A549 treated with Mapracorat at 1 μM for 4 hours (cell line): ENCODE measurements around the gene USP27X. TPM values are rescaled to one million over a fixed set of nuclear protein-coding genes. Genes with fewer than 3 reads are reported as not detected.

Source experiments
- total RNA-seq: library from RNA; stranded (reverse); fragments of 200-300 nt; extraction: Qiagen RNA extraction; gene quantifications from 5 replicates; pipeline ENCODE4 v1.2.3, GENCODE V29; 2022

USP27X gene
- 3.0 to 5.5 TPM (median 4.3 TPM) in 5 replicates for total RNA-seq

DNA sequence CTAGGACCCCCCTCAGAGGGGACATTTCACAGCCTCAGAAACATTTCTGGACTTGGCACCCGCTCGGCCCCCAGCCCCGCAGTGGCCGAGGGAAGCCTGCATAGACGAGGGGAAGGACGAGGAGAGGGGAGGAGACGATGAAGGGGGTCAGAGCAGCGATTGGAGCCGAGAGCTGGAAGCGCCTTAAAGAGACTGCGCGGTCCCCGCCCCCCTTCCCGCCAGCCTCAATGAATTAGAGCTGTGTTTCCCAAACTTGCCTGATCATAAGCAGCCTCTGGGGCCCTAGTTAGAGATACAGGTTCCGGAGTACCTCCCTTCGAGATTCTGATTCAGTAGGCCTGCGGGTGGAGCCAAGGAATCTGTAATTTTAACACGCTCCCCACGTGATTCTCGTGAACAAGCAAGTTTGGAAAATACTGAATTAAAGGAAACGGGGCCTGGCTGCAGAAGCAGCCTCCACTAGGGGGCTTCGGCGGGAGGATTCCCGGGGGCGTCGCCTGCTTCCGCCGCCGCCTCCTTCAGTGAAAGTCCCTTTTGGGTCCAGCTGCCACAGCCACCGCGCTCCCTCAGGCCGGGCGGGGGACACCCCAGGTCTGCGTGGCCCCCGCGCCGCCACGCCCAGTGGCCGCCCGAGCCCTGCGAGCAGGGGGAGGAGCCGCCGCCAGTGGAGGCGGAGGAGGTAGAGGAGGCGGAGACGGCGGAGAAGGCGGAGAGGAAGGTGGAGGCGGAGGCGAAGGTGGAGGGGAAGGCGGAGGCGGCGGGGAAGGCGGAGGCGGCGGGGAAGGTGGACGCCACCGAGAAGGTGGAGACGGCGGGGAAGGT lies at the start of gene USP27X:
Gene USP27X, plus strand, starts transcription at position 651 of the 822 bp plus-strand sequence. CDS start 824 bp downstream, outside the sequence.

DNA sequence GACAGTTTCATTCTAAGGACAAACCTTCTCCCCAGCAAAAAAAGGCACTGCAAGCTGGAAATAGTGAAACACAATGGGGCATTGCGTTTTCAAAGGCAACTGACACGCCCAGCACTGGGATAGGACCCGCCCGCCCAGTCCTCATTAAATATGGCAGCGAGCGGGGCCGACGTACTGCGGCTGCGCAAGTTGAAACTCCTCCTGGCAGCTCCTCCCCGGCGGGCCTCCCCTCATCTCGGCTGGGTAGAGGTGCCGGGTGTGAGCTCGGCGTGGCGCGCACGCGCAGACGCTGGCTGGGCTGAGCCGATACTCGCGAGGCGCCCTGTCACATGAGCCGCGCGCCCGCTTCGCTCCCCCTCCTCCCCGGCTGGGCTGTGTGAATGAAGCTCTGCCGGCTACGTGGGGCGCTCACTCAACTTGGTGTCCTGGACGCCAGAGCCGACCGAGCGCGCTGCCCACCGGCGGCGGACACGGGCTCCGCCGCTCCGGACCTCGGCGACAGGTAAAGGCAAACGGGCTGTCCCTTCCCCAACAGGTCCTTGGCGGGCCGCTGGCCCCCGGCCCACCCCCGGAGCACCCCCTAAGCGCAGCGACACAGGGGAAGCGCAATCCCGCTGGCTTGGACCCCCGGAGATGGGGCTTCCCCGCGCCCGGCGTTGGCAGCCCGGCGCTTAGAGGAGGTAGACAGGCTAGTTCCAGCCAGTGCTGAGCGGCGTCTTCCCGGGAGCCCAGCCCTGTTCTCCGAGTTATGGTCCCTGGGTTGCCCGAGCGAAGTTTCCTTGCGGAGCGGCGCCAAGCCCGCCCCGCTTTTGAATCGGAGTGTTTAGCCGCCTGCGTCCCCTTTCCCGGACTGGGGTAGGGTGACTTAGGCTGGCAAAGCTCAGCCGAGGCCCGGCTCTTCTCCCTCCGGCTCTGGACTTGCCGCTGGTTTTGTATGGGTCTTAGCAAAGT lies 43.3 kb downstream of the USP27X start, which contains the start of gene CLCN5:
Gene CLCN5, plus strand, starts transcription at position 306 of the 951 bp plus-strand sequence. CDS start 2,703 bp downstream, outside the sequence.

Other genes with a start within 250 kb of the USP27X start
- gene PAGE1, start 183.5 kb upstream of the USP27X start, total RNA-seq, result not detected in 5 replicates
- not detected in 5 replicates for gene PAGE4, start 50.2 kb upstream of the USP27X start, total RNA-seq
- 1.7 to 3.4 TPM (median 2.0 TPM) in 5 replicates for gene CLCN5, start 43.1 kb downstream of the USP27X start, total RNA-seq